Keratinocyte (primary cell): Measurements from ENCODE around the gene ANXA2R. TPM values are rescaled to one million over a fixed set of nuclear protein-coding genes. Genes with fewer than 3 reads are reported as not detected.

Source experiments
- DNase-seq: peaks from one replicate; pipeline ENCODE4 v3.0.0-alpha.2; 2011; ENCODE audit warnings: low read depth, missing footprints, low spot score
- FAIRE-seq: peaks from 2 replicates; lab custom pipeline; 2011; peaks lifted over from hg19 to GRCh38; lab: Jason Lieb, UNC
- H2AFZ ChIP-seq: 2 replicates; pipeline ENCODE4 v1.6.0; 2012; ENCODE audit warnings: low read length, control low read depth, inconsistent platforms; ENCODE audit not compliant: control insufficient read depth
- H3K27ac ChIP-seq: 2 replicates; pipeline ENCODE4 v1.5.1; 2011; ENCODE audit warnings: low read length; ENCODE audit not compliant: control insufficient read depth, insufficient read depth
- H3K27me3 ChIP-seq: 3 replicates; pipeline ENCODE4 v1.6.0; 2011; ENCODE audit warnings: low read length; ENCODE audit not compliant: control insufficient read depth, insufficient read depth; ENCODE audit errors: extremely low read depth
- H3K36me3 ChIP-seq, 2 experiments: 2 replicates in 1 of 2; 3 replicates in 1 of 2; pipeline ENCODE4 v1.5.1; 2011; ENCODE audit warnings: low read length in 2 of 2, mild to moderate bottlenecking in 1 of 2; ENCODE audit not compliant: control insufficient read depth in 2 of 2, insufficient read depth in 2 of 2; ENCODE audit errors: extremely low read depth in 1 of 2
- H3K4me1 ChIP-seq: 3 replicates; pipeline ENCODE4 v1.5.1; 2011; ENCODE audit warnings: low read length; ENCODE audit not compliant: control insufficient read depth, insufficient read depth; ENCODE audit errors: extremely low read depth
- H3K4me2 ChIP-seq: 3 replicates; pipeline ENCODE4 v1.6.0; 2011; ENCODE audit warnings: low read depth, low read length; ENCODE audit not compliant: control insufficient read depth, insufficient read depth; ENCODE audit errors: extremely low read depth
- H3K4me3 ChIP-seq, 3 experiments: fragments of 200-600 bp in 1 of 3; sonication (generic) in 1 of 3; 2 replicates in 2 of 3; 3 replicates in 1 of 3; pipeline ENCODE4 v1.5.1; 2011 to 2016; ENCODE audit warnings: low read length in 3 of 3, mild to moderate bottlenecking in 3 of 3, control low read depth in 2 of 3, inconsistent platforms in 1 of 3, low read depth in 1 of 3, mixed read lengths in 1 of 3, mixed run types in 1 of 3, moderate library complexity in 1 of 3; ENCODE audit not compliant: control insufficient read depth in 2 of 3, insufficient read depth in 2 of 3; ENCODE audit errors: extremely low read depth in 1 of 3
- H3K79me2 ChIP-seq: 2 replicates; pipeline ENCODE4 v1.6.0; 2012; ENCODE audit warnings: low read length; ENCODE audit not compliant: control insufficient read depth, insufficient read depth
- H3K9ac ChIP-seq: 3 replicates; pipeline ENCODE4 v1.6.0; 2011; ENCODE audit warnings: low read length; ENCODE audit not compliant: control insufficient read depth, insufficient read depth; ENCODE audit errors: extremely low read depth
- H3K9me1 ChIP-seq: 3 replicates; pipeline ENCODE4 v1.6.0; 2011; ENCODE audit warnings: low read length; ENCODE audit not compliant: control insufficient read depth, insufficient read depth; ENCODE audit errors: extremely low read depth
- H3K9me3 ChIP-seq: 2 replicates; pipeline ENCODE4 v1.5.1; 2012; ENCODE audit warnings: low read depth, low read length; ENCODE audit not compliant: control insufficient read depth
- H4K20me1 ChIP-seq: 3 replicates; pipeline ENCODE4 v1.6.0; 2011; ENCODE audit warnings: low read length; ENCODE audit not compliant: control insufficient read depth, insufficient read depth; ENCODE audit errors: extremely low read depth
- CTCF ChIP-seq, 3 experiments: IDR thresholded peaks in 1 of 3; conservative IDR thresholded peaks in 1 of 3; optimal IDR thresholded peaks in 1 of 3; 2 replicates in 2 of 3; 3 replicates in 1 of 3; pipeline versions ENCODE3 to v1.5.1; 2011; ENCODE audit warnings: low read length in 3 of 3, mild to moderate bottlenecking in 3 of 3, moderate library complexity in 2 of 3, control low read depth in 1 of 3, inconsistent platforms in 1 of 3; ENCODE audit not compliant: insufficient read depth in 2 of 3; ENCODE audit errors: extremely low read depth in 1 of 3
- EZH2 ChIP-seq: IDR thresholded peaks from one replicate; pipeline ENCODE4 v1.6.1; 2012; ENCODE audit warnings: inconsistent platforms, mild to moderate bottlenecking, low read length, moderate library complexity
- dilution Hi-C: fragments of 300-500 bp; cut with MboI; formaldehyde crosslinking; loops from one replicate; pipeline ENCODE4 v1.7.0; 2020; ENCODE audit warnings: low sequenced_read_pairs; ENCODE audit not compliant: extremely low pct_ligation_motif_present
- polyA plus RNA-seq, 5 experiments: library from polyadenylated mRNA; depleted of rRNA in 3 of 5; stranded (reverse) in 3 of 5; stranded (forward) in 1 of 5; unstranded in 1 of 5; fragments of >200 nt; gene quantifications; 1 replicate in 1 of 5; 2 replicates in 3 of 5; 3 replicates in 1 of 5; pipeline versions ENCODE4 v1.2.1 to v1.2.3, GENCODE V29; 2011 to 2012; ENCODE audit warnings: missing spikeins in 2 of 5, low read depth in 1 of 5, low replicate concordance in 1 of 5

ANXA2R gene
- polyA plus RNA-seq, 1 donor (not counting 4 experiments of a cell fraction or from before 2014, with no cell fraction given) = 0.17 TPM

- Histone ChIP-seq H3K9me1 (no peaks in the 10 kb centered on the region), H4K20me1 (no peaks in the 10 kb centered on the region), H3K27ac (no peak overlapping the region), H3K4me2 (no peak overlapping the region), H3K79me2 (no peaks in the 10 kb centered on the region), H3K9me3 (peaks cover 13% of the 10 kb centered on the region), H3K4me3 (no peak overlapping the region), H3K36me3 (no peaks in the 10 kb centered on the region), H3K9ac (no peak overlapping the region), H3K4me1 (peaks cover 2% of the 10 kb centered on the region), H3K27me3 (no peaks in the 10 kb centered on the region), H2AFZ (no peak overlapping the region)
- dilution Hi-C loops = no loop called here
- TF ChIP-seq CTCF (optimal IDR thresholded peaks at IDR 0.05 in 1 of 3, IDR thresholded peaks at IDR 0.05 in 1 of 3, conservative IDR thresholded peaks at IDR 0.05 in 1 of 3; ENCODE audit: extremely low read depth in 1 of 3, insufficient read depth in 2 of 3, low read length in 3 of 3) (no peak), EZH2 (no peak)
- DNase-seq (no peak), FAIRE-seq (no peak)
Observed at GRCh38 chr5:42993516-42994245, 46.4 kb downstream of the ANXA2R start.

- peaks cover 13% of the 10 kb centered on the region for H3K9me3 ChIP-seq
- no peaks in the 10 kb centered on the region for H3K36me3 ChIP-seq
- no peak for TF ChIP-seq CTCF (optimal IDR thresholded peaks at IDR 0.05 in 1 of 3, IDR thresholded peaks at IDR 0.05 in 1 of 3, conservative IDR thresholded peaks at IDR 0.05 in 1 of 3; ENCODE audit: extremely low read depth in 1 of 3, insufficient read depth in 2 of 3, low read length in 3 of 3)
- H3K4me1 ChIP-seq = peaks cover 2% of the 10 kb centered on the region
- H2AFZ ChIP-seq = peak overlapping the region; percentile 54
- no peaks in the 10 kb centered on the region for H3K27me3 ChIP-seq
- no peaks in the 10 kb centered on the region for H3K79me2 ChIP-seq
- no peaks in the 10 kb centered on the region for H4K20me1 ChIP-seq
- no peaks in the 10 kb centered on the region for H3K9me1 ChIP-seq
- DNase-seq (no peak), FAIRE-seq (no peak)
- peak overlapping the region; percentile 28 for H3K9ac ChIP-seq
- H3K4me3 ChIP-seq = peak overlapping the region; percentile 11 to 37 (median 32)
- H3K27ac ChIP-seq = no peak overlapping the region
- dilution Hi-C loops = no loop called here
- peak overlapping the region; percentile 56 for H3K4me2 ChIP-seq
Observed at GRCh38 chr5:42992088-42992879, 47.8 kb downstream of the ANXA2R start.
